HFF-Myc (cell line): Measurements from ENCODE around the gene SH3TC1.

ENCODE experiments used
- DNase-seq: peaks from one replicate; pipeline ENCODE4 v3.0.0-alpha.2; 2011; ENCODE audit warnings: low read depth; ENCODE audit errors: extremely low read depth
- H3K4me3 ChIP-seq: replicated peaks from 2 replicates; pipeline ENCODE4 v1.5.1; 2011; ENCODE audit warnings: low read depth, mild to moderate bottlenecking, control low read depth, low read length
- CTCF ChIP-seq: IDR thresholded peaks from 2 replicates; pipeline ENCODE4 v1.5.1; 2012; ENCODE audit warnings: mild to moderate bottlenecking, low read depth, low read length, control low read depth; ENCODE audit errors: missing control alignments

The SH3TC1 gene

GRCh38 chr4:8264106-8264505 is 65.0 kb downstream of the SH3TC1 start:
- no peak for TF ChIP-seq CTCF
- no peak overlapping the region for H3K4me3 ChIP-seq
- no peak for DNase-seq

- no peak for DNase-seq
Observed at GRCh38 chr4:8265171-8265929, 66.3 kb downstream of the SH3TC1 start.

DNA sequence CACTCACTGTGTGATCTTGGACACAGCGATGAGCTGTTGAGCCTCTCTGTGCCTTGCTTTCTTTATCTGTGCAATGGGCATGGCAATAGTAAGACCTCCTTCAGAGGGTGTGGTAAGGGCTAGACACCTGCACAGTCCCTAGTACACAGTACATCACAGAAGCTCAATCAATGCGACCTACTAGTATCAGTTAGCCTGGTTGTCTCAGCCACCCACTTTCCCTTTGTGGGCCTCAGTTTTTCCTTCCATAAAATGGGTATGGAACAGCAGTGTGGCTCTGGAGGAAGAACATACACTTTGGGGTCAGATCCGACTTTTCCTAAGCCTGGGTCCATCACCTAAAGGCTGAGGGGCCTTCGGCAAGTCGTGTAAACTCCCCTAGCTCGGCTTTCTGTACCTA is 67.0 kb downstream of the SH3TC1 start:
- no peak overlapping the region for H3K4me3 ChIP-seq
- DNase-seq = no peak
- TF ChIP-seq CTCF = no peak

More at GRCh38 chr4:8265171-8265929, 66.3 kb downstream of the SH3TC1 start:
- H3K4me3 ChIP-seq = no peak overlapping the region
- TF ChIP-seq CTCF = no peak

DNA sequence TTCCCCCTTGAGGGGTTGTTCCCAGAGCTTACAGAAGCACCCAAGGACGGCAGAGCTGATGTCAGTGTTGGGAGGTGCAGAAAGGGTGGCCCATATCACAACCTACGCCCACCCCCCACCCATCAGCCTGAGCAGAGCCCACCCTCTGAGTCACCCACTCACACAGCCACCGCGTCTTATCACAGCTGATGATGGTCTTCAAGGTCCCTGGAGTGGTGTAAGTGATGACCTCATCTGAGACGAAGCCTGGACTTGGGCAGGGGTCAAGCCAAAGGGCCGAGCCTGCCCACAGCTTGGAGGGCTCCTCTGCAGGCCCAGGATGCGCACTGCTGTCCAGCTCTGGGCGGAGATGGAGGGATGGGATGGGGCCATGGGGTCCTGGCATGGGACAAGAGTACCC is 67.4 kb downstream of the SH3TC1 start:
- DNase-seq = no peak
- H3K4me3 ChIP-seq = no peak overlapping the region
- TF ChIP-seq CTCF = no peak

DNA sequence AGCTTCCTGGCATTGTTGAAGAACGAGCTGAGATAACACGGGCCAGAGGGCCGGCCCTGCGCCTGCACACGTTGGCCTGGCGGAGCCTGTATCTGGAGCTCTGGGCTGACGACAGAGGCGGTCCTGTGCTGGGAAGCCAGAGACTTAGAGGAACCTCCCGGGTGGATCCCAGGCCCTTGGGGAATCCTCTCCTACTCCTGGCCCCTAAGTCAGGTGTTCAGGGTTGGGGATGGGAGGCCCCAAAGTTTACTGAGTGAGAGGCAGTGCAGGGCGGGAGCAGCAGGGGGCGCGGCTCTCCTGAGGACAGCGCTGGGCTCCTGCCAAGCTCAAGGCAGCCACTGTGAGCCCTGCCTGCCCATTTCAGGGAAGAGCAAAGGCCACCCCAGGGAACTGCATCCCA is 68.0 kb downstream of the SH3TC1 start:
- no peak for DNase-seq
- H3K4me3 ChIP-seq = no peak overlapping the region
- peak; percentile 41 for TF ChIP-seq CTCF

- DNase-seq = no peak
- no peak for TF ChIP-seq CTCF
- H3K4me3 ChIP-seq = no peak overlapping the region
Observed at GRCh38 chr4:8268211-8268610, 69.1 kb downstream of the SH3TC1 start.
